ENCODE measurements around the gene CALU. TPM values are rescaled to one million over a fixed set of nuclear protein-coding genes. Genes with fewer than 3 reads are reported as not detected.

The CALU gene
- total RNA-seq, 1 experiment from 2014 or later: 169 TPM

GRCh38 chr7:128697302-128697905 lies 41.8 kb upstream of the CALU start:
- ChIA-PET POLR2A (ENCODE audit: unreplicated experiment) (no interaction called here), CTCF (no interaction called here)
- ATAC-seq (no peak), DNase-seq (no peak)
- no peaks in the 10 kb centered on the region for H4K20me1 ChIP-seq (ENCODE audit: low read length)
- no TSS peak for BruUV-seq (replicated peaks)
- H3K4me2 ChIP-seq (ENCODE audit: low read length): no peak overlapping the region
- H3K27me3 ChIP-seq (ENCODE audit: low read length): no peaks in the 10 kb centered on the region
- no peak overlapping the region for H3K4me3 ChIP-seq (ENCODE audit: low read length)
- H3K27ac ChIP-seq (ENCODE audit: low read length): no peak overlapping the region
- no peaks in the 10 kb centered on the region for H3K9me2 ChIP-seq (replicated peaks; ENCODE audit: low read length)
- H3K36me3 ChIP-seq (ENCODE audit: low read depth, low read length): no peaks in the 10 kb centered on the region
- H3K79me2 ChIP-seq (ENCODE audit: low read length): no peaks in the 10 kb centered on the region
- no peak overlapping the region for H3K9ac ChIP-seq (ENCODE audit: low read length)
- intact Hi-C loops (cut with micrococcal nuclease): no loop called here
- H3F3A ChIP-seq (ENCODE audit: low read length, unreplicated experiment): no peaks in the 10 kb centered on the region
- TF ChIP-seq CTCF (conservative IDR thresholded peaks at IDR 0.05; ENCODE audit: low read depth, low read length) (no peak), EZH2phosphoT487 (IDR thresholded peaks at IDR 0.05; ENCODE audit: borderline replicate concordance, low read length) (no peak), EZH2 (IDR thresholded peaks at IDR 0.05; ENCODE audit: low read length, unreplicated experiment) (no peak)
- no peak overlapping the region for H2AFZ ChIP-seq (ENCODE audit: low read length)
- no peaks in the 10 kb centered on the region for H3K9me3 ChIP-seq (ENCODE audit: low read length)
- peaks cover 6% of the 10 kb centered on the region; the same call in 1 of the 2 replicates for H3K4me1 ChIP-seq (ENCODE audit: insufficient read depth, low read length)

- ATAC-seq (no peak), DNase-seq (no peak)
- no TSS peak for BruUV-seq (replicated peaks)
- H3K36me3 ChIP-seq (ENCODE audit: low read depth, low read length): no peaks in the 10 kb centered on the region
- no peaks in the 10 kb centered on the region for H3K9me3 ChIP-seq (ENCODE audit: low read length)
- no peak overlapping the region for H3K4me3 ChIP-seq (ENCODE audit: low read length)
- H3K9me2 ChIP-seq (replicated peaks; ENCODE audit: low read length): no peaks in the 10 kb centered on the region
- intact Hi-C loops (cut with micrococcal nuclease): no loop called here
- H3K4me2 ChIP-seq (ENCODE audit: low read length): no peak overlapping the region
- H3K79me2 ChIP-seq (ENCODE audit: low read length): no peaks in the 10 kb centered on the region
- TF ChIP-seq CTCF (conservative IDR thresholded peaks at IDR 0.05; ENCODE audit: low read depth, low read length) (no peak), EZH2phosphoT487 (IDR thresholded peaks at IDR 0.05; ENCODE audit: borderline replicate concordance, low read length) (no peak), EZH2 (IDR thresholded peaks at IDR 0.05; ENCODE audit: low read length, unreplicated experiment) (no peak)
- no peak overlapping the region for H3K9ac ChIP-seq (ENCODE audit: low read length)
- no peaks in the 10 kb centered on the region for H3K27me3 ChIP-seq (ENCODE audit: low read length)
- no peaks in the 10 kb centered on the region for H4K20me1 ChIP-seq (ENCODE audit: low read length)
- no peak overlapping the region for H2AFZ ChIP-seq (ENCODE audit: low read length)
- CTCF ChIA-PET: no interaction called here
- POLR2A ChIA-PET (ENCODE audit: unreplicated experiment): no interaction called here
- peaks cover 6% of the 10 kb centered on the region; the same call in 1 of the 2 replicates for H3K4me1 ChIP-seq (ENCODE audit: insufficient read depth, low read length)
- H3K27ac ChIP-seq (ENCODE audit: low read length): no peak overlapping the region
- H3F3A ChIP-seq (ENCODE audit: low read length, unreplicated experiment): no peaks in the 10 kb centered on the region
Measured at GRCh38 chr7:128699196-128699712, 39.9 kb upstream of the CALU start.

- H3K9me3 ChIP-seq (ENCODE audit: low read length): no peaks in the 10 kb centered on the region
- CTCF ChIA-PET: interaction anchor here (0.6 kb wide), 1 partner anchor 14 kb away, joined by 3 read pairs; no protein-coding TSS in a partner anchor
- no peak for ATAC-seq
- no peaks in the 10 kb centered on the region for H3K9me2 ChIP-seq (replicated peaks; ENCODE audit: low read length)
- TF ChIP-seq CTCF (conservative IDR thresholded peaks at IDR 0.05; ENCODE audit: low read depth, low read length): no peak
- no peak for TF ChIP-seq EZH2 (IDR thresholded peaks at IDR 0.05; ENCODE audit: low read length, unreplicated experiment)
- no peak for TF ChIP-seq EZH2phosphoT487 (IDR thresholded peaks at IDR 0.05; ENCODE audit: borderline replicate concordance, low read length)
- H3K27me3 ChIP-seq (ENCODE audit: low read length): no peaks in the 10 kb centered on the region
- no peak overlapping the region for H3K27ac ChIP-seq (ENCODE audit: low read length)
- BruUV-seq (replicated peaks): no TSS peak
- no peaks in the 10 kb centered on the region for H4K20me1 ChIP-seq (ENCODE audit: low read length)
- intact Hi-C loops (cut with micrococcal nuclease): no loop called here
- H2AFZ ChIP-seq (ENCODE audit: low read length): no peak overlapping the region
- DNase-seq: no peak
- H3F3A ChIP-seq (ENCODE audit: low read length, unreplicated experiment): no peaks in the 10 kb centered on the region
- no peak overlapping the region for H3K9ac ChIP-seq (ENCODE audit: low read length)
- no peaks in the 10 kb centered on the region for H3K36me3 ChIP-seq (ENCODE audit: low read depth, low read length)
- no peaks in the 10 kb centered on the region for H3K79me2 ChIP-seq (ENCODE audit: low read length)
- peaks cover 6% of the 10 kb centered on the region; the same call in 1 of the 2 replicates for H3K4me1 ChIP-seq (ENCODE audit: insufficient read depth, low read length)
- H3K4me2 ChIP-seq (ENCODE audit: low read length): no peak overlapping the region
- POLR2A ChIA-PET (ENCODE audit: unreplicated experiment): no interaction called here
- no peak overlapping the region for H3K4me3 ChIP-seq (ENCODE audit: low read length)
Measured at GRCh38 chr7:128699895-128700294, 39.3 kb upstream of the CALU start.

All from PC-3 (cell line).